ENCODE measurements around the gene SIGLEC6. TPM values are rescaled to one million over a fixed set of nuclear protein-coding genes. Genes with fewer than 3 reads are reported as not detected.

The SIGLEC6 gene
- polyA plus RNA-seq, 2 donors = 0.13 TPM; not detected in 1

- H3K4me1 ChIP-seq (ENCODE audit: control insufficient read depth in 2 of 2, insufficient read depth in 2 of 2, low read length in 1 of 2) = peaks cover 0 to under 1% of the 10 kb centered on the region in 2 donors
- H3K36me3 ChIP-seq (ENCODE audit: control insufficient read depth in 2 of 2, insufficient read depth in 2 of 2, low read length in 1 of 2) = no peaks in the 10 kb centered on the region
- 49 to 55% methylated on average over 8 of the region's 8 CpGs for WGBS, 2 donors
- no peaks in the 10 kb centered on the region for H3K9me3 ChIP-seq (ENCODE audit: control insufficient read depth in 2 of 2, insufficient read depth in 1 of 2, low read depth in 1 of 2, low read length in 1 of 2)
- H3K27ac ChIP-seq (ENCODE audit: low read depth in 2 of 2, low read length in 1 of 2) = no peak overlapping the region
- no peaks in the 10 kb centered on the region for H3K27me3 ChIP-seq (ENCODE audit: control insufficient read depth in 1 of 2, insufficient read depth in 2 of 2, low read length in 2 of 2)
- no peak overlapping the region for H3K4me3 ChIP-seq (ENCODE audit: low read depth in 1 of 2, low read length in 2 of 2)
These were observed 35.1 kb upstream of the SIGLEC6 start for GRCh38 chr19:51566489-51567100.

- Histone ChIP-seq H3K27me3 (ENCODE audit: control insufficient read depth in 1 of 2, insufficient read depth in 2 of 2, low read length in 2 of 2) (no peaks in the 10 kb centered on the region), H3K9me3 (ENCODE audit: control insufficient read depth in 2 of 2, insufficient read depth in 1 of 2, low read depth in 1 of 2, low read length in 1 of 2) (no peaks in the 10 kb centered on the region), H3K27ac (ENCODE audit: low read depth in 2 of 2, low read length in 1 of 2) (no peak overlapping the region), H3K4me3 (ENCODE audit: low read depth in 1 of 2, low read length in 2 of 2) (no peak overlapping the region), H3K4me1 (ENCODE audit: control insufficient read depth in 2 of 2, insufficient read depth in 2 of 2, low read length in 1 of 2) (no peaks in the 10 kb centered on the region), H3K36me3 (ENCODE audit: control insufficient read depth in 2 of 2, insufficient read depth in 2 of 2, low read length in 1 of 2) (no peaks in the 10 kb centered on the region)
- 63 to 68% methylated on average over 4 of the region's 4 CpGs for WGBS, 2 donors
These were observed 34.1 kb upstream of the SIGLEC6 start for GRCh38 chr19:51565583-51565982.

GRCh38 chr19:51564791-51565190 lies 33.3 kb upstream of the SIGLEC6 start:
- Histone ChIP-seq H3K27me3 (ENCODE audit: control insufficient read depth in 1 of 2, insufficient read depth in 2 of 2, low read length in 2 of 2) (no peaks in the 10 kb centered on the region), H3K4me3 (ENCODE audit: low read depth in 1 of 2, low read length in 2 of 2) (no peak overlapping the region), H3K9me3 (ENCODE audit: control insufficient read depth in 2 of 2, insufficient read depth in 1 of 2, low read depth in 1 of 2, low read length in 1 of 2) (no peaks in the 10 kb centered on the region), H3K36me3 (ENCODE audit: control insufficient read depth in 2 of 2, insufficient read depth in 2 of 2, low read length in 1 of 2) (no peaks in the 10 kb centered on the region), H3K4me1 (ENCODE audit: control insufficient read depth in 2 of 2, insufficient read depth in 2 of 2, low read length in 1 of 2) (no peaks in the 10 kb centered on the region), H3K27ac (ENCODE audit: low read depth in 2 of 2, low read length in 1 of 2) (no peak overlapping the region)
- WGBS, 2 donors = 40 to 49% methylated on average over 6 of the region's 6 CpGs

- Histone ChIP-seq H3K4me1 (ENCODE audit: control insufficient read depth in 2 of 2, insufficient read depth in 2 of 2, low read length in 1 of 2) (no peaks in the 10 kb centered on the region), H3K36me3 (ENCODE audit: control insufficient read depth in 2 of 2, insufficient read depth in 2 of 2, low read length in 1 of 2) (no peaks in the 10 kb centered on the region), H3K27me3 (ENCODE audit: control insufficient read depth in 1 of 2, insufficient read depth in 2 of 2, low read length in 2 of 2) (no peaks in the 10 kb centered on the region), H3K9me3 (ENCODE audit: control insufficient read depth in 2 of 2, insufficient read depth in 1 of 2, low read depth in 1 of 2, low read length in 1 of 2) (no peaks in the 10 kb centered on the region), H3K4me3 (ENCODE audit: low read depth in 1 of 2, low read length in 2 of 2) (no peak overlapping the region), H3K27ac (ENCODE audit: low read depth in 2 of 2, low read length in 1 of 2) (no peak overlapping the region)
- whole genome bisulfite sequencing, 2 donors = 22 to 27% methylated on average over 4 of the region's 4 CpGs
These were observed 28.9 kb upstream of the SIGLEC6 start for GRCh38 chr19:51560339-51560738.

DNA sequence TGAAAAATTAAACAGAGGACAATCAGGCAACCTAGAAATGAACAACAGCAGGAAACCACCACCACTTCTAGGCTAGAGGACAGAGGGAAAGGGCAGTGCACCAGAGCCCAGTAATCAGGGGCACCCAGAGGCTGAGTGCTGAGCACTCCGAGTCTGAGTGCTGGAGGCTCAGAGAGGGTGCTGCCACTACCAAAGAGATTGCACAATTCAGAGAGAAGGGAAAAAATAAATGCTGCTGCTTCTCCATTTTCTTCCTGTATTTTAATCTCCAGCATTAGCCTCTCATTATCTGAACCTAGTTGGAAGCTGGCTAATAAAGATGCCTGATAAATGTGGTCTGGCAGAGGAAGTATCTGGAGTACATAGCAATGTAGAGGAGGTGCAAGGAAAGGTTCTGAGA lies 27.8 kb upstream of the SIGLEC6 start:
- peaks cover 0 to 4% of the 10 kb centered on the region in 2 donors for H3K9me3 ChIP-seq (ENCODE audit: control insufficient read depth in 2 of 2, insufficient read depth in 1 of 2, low read depth in 1 of 2, low read length in 1 of 2)
- H3K4me3 ChIP-seq (ENCODE audit: low read depth in 1 of 2, low read length in 2 of 2) = no peak overlapping the region
- no peaks in the 10 kb centered on the region for H3K4me1 ChIP-seq (ENCODE audit: control insufficient read depth in 2 of 2, insufficient read depth in 2 of 2, low read length in 1 of 2)
- H3K27ac ChIP-seq (ENCODE audit: low read depth in 2 of 2, low read length in 1 of 2) = no peak overlapping the region
- WGBS, 2 donors = 69 to 70% methylated on average over 1 of the region's 1 CpG
- no peaks in the 10 kb centered on the region for H3K27me3 ChIP-seq (ENCODE audit: control insufficient read depth in 1 of 2, insufficient read depth in 2 of 2, low read length in 2 of 2)
- H3K36me3 ChIP-seq (ENCODE audit: control insufficient read depth in 2 of 2, insufficient read depth in 2 of 2, low read length in 1 of 2) = no peaks in the 10 kb centered on the region

- Histone ChIP-seq H3K36me3 (ENCODE audit: control insufficient read depth in 2 of 2, insufficient read depth in 2 of 2, low read length in 1 of 2) (no peaks in the 10 kb centered on the region), H3K9me3 (ENCODE audit: control insufficient read depth in 2 of 2, insufficient read depth in 1 of 2, low read depth in 1 of 2, low read length in 1 of 2) (peaks cover 2 to 4% of the 10 kb centered on the region in 2 donors), H3K27me3 (ENCODE audit: control insufficient read depth in 1 of 2, insufficient read depth in 2 of 2, low read length in 2 of 2) (no peaks in the 10 kb centered on the region), H3K27ac (ENCODE audit: low read depth in 2 of 2, low read length in 1 of 2) (no peak overlapping the region), H3K4me1 (ENCODE audit: control insufficient read depth in 2 of 2, insufficient read depth in 2 of 2, low read length in 1 of 2) (no peaks in the 10 kb centered on the region), H3K4me3 (ENCODE audit: low read depth in 1 of 2, low read length in 2 of 2) (no peak overlapping the region)
- WGBS, 2 donors = 11 to 12% methylated on average over 20 of the region's 20 CpGs
These were observed 21.7 kb upstream of the SIGLEC6 start for GRCh38 chr19:51552996-51553725.

- H3K4me1 ChIP-seq (ENCODE audit: control insufficient read depth in 2 of 2, insufficient read depth in 2 of 2, low read length in 1 of 2) = no peaks in the 10 kb centered on the region
- no peaks in the 10 kb centered on the region for H3K36me3 ChIP-seq (ENCODE audit: control insufficient read depth in 2 of 2, insufficient read depth in 2 of 2, low read length in 1 of 2)
- no peaks in the 10 kb centered on the region for H3K27me3 ChIP-seq (ENCODE audit: control insufficient read depth in 1 of 2, insufficient read depth in 2 of 2, low read length in 2 of 2)
- 20 to 23% methylated on average over 1 of the region's 1 CpG for WGBS, 2 donors
- no peak overlapping the region for H3K27ac ChIP-seq (ENCODE audit: low read depth in 2 of 2, low read length in 1 of 2)
- H3K4me3 ChIP-seq (ENCODE audit: low read depth in 1 of 2, low read length in 2 of 2) = no peak overlapping the region
- peaks cover 2 to 4% of the 10 kb centered on the region in 2 donors for H3K9me3 ChIP-seq (ENCODE audit: control insufficient read depth in 2 of 2, insufficient read depth in 1 of 2, low read depth in 1 of 2, low read length in 1 of 2)
These were observed 21.1 kb upstream of the SIGLEC6 start for GRCh38 chr19:51552608-51552995.

- Histone ChIP-seq H3K27me3 (ENCODE audit: control insufficient read depth in 1 of 2, insufficient read depth in 2 of 2, low read length in 2 of 2) (no peaks in the 10 kb centered on the region), H3K4me3 (ENCODE audit: low read depth in 1 of 2, low read length in 2 of 2) (no peak overlapping the region), H3K9me3 (ENCODE audit: control insufficient read depth in 2 of 2, insufficient read depth in 1 of 2, low read depth in 1 of 2, low read length in 1 of 2) (peaks cover 2 to 4% of the 10 kb centered on the region in 2 donors), H3K27ac (ENCODE audit: low read depth in 2 of 2, low read length in 1 of 2) (no peak overlapping the region), H3K4me1 (ENCODE audit: control insufficient read depth in 2 of 2, insufficient read depth in 2 of 2, low read length in 1 of 2) (no peaks in the 10 kb centered on the region), H3K36me3 (ENCODE audit: control insufficient read depth in 2 of 2, insufficient read depth in 2 of 2, low read length in 1 of 2) (no peaks in the 10 kb centered on the region)
- 44 to 50% methylated on average over 3 of the region's 3 CpGs for WGBS, 2 donors
These were observed 20.4 kb upstream of the SIGLEC6 start for GRCh38 chr19:51551673-51552432.

- Histone ChIP-seq H3K4me3 (ENCODE audit: low read depth in 1 of 2, low read length in 2 of 2) (no peak overlapping the region), H3K27me3 (ENCODE audit: control insufficient read depth in 1 of 2, insufficient read depth in 2 of 2, low read length in 2 of 2) (no peaks in the 10 kb centered on the region), H3K4me1 (ENCODE audit: control insufficient read depth in 2 of 2, insufficient read depth in 2 of 2, low read length in 1 of 2) (no peaks in the 10 kb centered on the region), H3K36me3 (ENCODE audit: control insufficient read depth in 2 of 2, insufficient read depth in 2 of 2, low read length in 1 of 2) (no peaks in the 10 kb centered on the region), H3K27ac (ENCODE audit: low read depth in 2 of 2, low read length in 1 of 2) (no peak overlapping the region), H3K9me3 (ENCODE audit: control insufficient read depth in 2 of 2, insufficient read depth in 1 of 2, low read depth in 1 of 2, low read length in 1 of 2) (peaks cover 2 to 4% of the 10 kb centered on the region in 2 donors)
- WGBS, 2 donors = 75 to 79% methylated on average over 20 of the region's 20 CpGs
These were observed 19.6 kb upstream of the SIGLEC6 start for GRCh38 chr19:51550848-51551672.
